Mesodermal cell (in vitro differentiated cells): ENCODE measurements around the gene AGMO.

Experiments
- H3K27ac ChIP-seq: 2 replicates; pipeline ENCODE4 v1.7.0; 2013; ENCODE audit warnings: mild to moderate bottlenecking, low read depth, low read length, moderate library complexity; ENCODE audit not compliant: severe bottlenecking
- H3K36me3 ChIP-seq: 2 replicates; pipeline ENCODE4 v1.7.1; 2013; ENCODE audit warnings: mild to moderate bottlenecking, low read length, moderate library complexity; ENCODE audit not compliant: control insufficient read depth, insufficient read depth
- H3K4me1 ChIP-seq: one replicate; pipeline ENCODE4 v1.7.1; 2013; ENCODE audit warnings: mild to moderate bottlenecking, low read length; ENCODE audit not compliant: insufficient read depth, control insufficient read depth, poor library complexity, severe bottlenecking
- H3K4me3 ChIP-seq: 2 replicates; pipeline ENCODE4 v1.7.0; 2013; ENCODE audit warnings: low read length, control low read depth, mild to moderate bottlenecking; ENCODE audit not compliant: insufficient read depth, poor library complexity, severe bottlenecking; ENCODE audit errors: extremely low read depth
- H3K9me3 ChIP-seq: 2 replicates; pipeline ENCODE4 v1.7.1; 2013; ENCODE audit warnings: mild to moderate bottlenecking, low read length, moderate library complexity; ENCODE audit not compliant: control insufficient read depth
- WGBS, 2 experiments: methylation state at CpG; one replicate each; pipeline ENCODE4 v1.1.5; 2013; ENCODE audit warnings: missing lambda C conversion rate in 2 of 2; ENCODE audit not compliant: insufficient coverage in 2 of 2; 5-methylcytosine and 5-hydroxymethylcytosine counted together

AGMO gene

DNA sequence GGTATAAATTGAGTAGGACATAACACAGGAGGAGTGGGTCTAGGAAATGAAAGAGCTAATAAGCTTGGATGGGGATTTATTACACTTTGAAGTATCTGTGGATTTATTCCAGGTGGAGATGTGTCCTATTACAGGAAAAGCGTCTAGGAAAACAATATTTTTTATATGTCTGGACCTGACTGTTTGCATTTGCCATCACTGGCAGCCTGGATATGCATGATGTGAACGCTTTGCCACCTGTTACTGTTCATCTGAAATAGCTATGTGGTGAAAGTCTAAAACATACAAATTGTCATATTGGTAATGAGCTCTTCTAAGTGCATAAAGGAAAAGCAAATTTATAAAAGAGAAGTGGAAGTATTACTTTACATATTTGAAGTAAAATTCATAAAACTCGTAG is 31.6 kb upstream of the AGMO start:
- 100% methylated on average over 1 to 3 of the region's 3 CpGs for WGBS, 2 experiments
- Histone ChIP-seq H3K9me3 (no peaks in the 10 kb centered on the region), H3K4me1 (no peaks in the 10 kb centered on the region), H3K27ac (no peak overlapping the region), H3K36me3 (no peaks in the 10 kb centered on the region), H3K4me3 (no peak overlapping the region)

DNA sequence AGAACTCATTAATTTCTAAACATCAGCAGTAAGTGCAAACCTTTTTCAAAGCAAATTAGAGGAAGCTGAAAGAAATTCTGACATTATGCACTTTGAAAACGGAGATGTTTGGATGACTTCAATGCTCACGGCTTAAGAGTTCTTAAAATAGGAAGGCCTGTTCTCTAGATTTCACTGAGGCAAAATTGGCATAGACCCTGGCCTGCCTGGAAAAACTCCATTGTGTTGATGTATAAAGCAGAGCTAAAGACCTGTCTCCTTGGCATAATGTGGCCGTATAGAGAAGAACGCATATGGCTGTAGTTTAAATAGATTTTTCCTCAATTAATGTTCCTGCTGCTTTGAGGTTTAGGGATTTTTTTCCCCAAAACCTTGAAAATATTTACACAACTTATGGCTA is 24.5 kb upstream of the AGMO start:
- H3K27ac ChIP-seq = no peak overlapping the region
- H3K9me3 ChIP-seq = peaks cover 4% of the 10 kb centered on the region
- no peaks in the 10 kb centered on the region for H3K4me1 ChIP-seq
- no peaks in the 10 kb centered on the region for H3K36me3 ChIP-seq
- WGBS, 2 experiments = 87% methylated on average over 2 of the region's 4 CpGs
- no peak overlapping the region for H3K4me3 ChIP-seq

DNA sequence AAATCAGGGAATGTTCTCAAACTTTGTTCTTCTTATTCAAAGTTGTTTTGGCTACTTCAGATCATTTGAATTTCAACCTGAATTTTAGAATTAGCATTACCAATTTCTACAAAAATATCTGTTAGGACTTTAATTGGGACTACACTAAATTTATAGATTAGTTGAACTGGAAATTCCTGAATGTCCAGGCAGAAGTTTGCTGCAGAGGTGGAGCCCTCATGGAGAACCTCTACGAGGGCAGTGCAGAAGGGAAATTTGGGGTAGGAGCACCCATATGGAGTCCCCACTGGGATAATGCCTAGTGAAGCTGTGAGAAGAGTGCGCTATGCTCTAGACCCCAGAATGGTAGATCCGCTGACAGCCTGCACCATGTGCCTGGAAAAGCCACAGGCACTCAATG is 22.8 kb upstream of the AGMO start:
- H3K4me1 ChIP-seq = no peaks in the 10 kb centered on the region
- no peak overlapping the region for H3K27ac ChIP-seq
- H3K4me3 ChIP-seq = no peak overlapping the region
- H3K36me3 ChIP-seq = no peaks in the 10 kb centered on the region
- 92 to 93% methylated on average over 3 of the region's 3 CpGs for WGBS, 2 experiments
- peaks cover 4% of the 10 kb centered on the region for H3K9me3 ChIP-seq

DNA sequence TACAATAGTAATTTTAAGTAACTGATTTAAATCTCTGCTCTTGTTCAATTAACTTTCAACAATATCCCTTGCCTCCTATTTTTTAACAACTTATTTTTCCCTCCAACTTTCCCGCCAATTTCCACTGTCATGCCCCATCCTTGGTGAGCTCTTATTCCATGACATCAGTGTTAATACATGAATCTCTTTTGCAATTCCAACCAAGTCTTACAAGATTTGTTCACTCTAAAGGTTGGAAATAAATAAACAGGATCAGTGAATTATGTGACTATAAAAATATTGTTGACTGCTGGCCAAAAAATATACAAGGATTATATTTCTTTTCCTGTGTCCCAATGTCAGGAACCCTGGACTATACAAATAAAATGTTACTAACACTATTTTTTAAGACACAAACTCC is 21.0 kb upstream of the AGMO start:
- Histone ChIP-seq H3K27ac (no peak overlapping the region), H3K36me3 (no peaks in the 10 kb centered on the region), H3K4me3 (no peak overlapping the region), H3K4me1 (no peaks in the 10 kb centered on the region), H3K9me3 (peaks cover 4% of the 10 kb centered on the region)
- 71 to 80% methylated on average over 1 of the region's 1 CpG for WGBS, 2 experiments

DNA sequence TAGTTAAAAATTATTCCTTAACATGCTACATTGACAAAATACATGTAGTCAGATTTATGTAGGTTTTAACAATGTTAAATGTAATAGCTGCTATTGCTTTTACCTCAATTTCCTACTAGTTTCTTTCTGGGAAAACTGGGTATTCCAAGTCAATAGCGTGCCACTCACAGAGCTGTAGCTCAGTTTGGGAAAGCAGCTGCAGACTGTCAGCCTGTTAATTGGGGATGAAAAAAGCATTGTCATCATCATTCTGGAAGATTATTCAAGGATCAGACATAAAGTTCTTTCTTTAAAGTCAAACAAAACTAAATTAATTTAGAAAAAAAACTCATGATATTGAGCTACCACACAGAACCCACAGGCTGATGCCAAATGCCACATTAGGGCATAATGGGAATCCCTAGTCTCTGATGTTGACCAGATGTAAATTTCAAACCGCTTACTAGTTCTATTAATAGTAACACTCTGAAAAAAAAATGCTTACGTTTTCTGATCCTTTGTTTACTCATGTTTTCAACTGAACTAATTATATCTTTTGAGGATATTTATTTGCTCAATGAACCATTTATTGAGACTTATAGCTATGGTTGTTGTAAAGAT is 19.6 kb upstream of the AGMO start:
- Histone ChIP-seq H3K27ac (no peak overlapping the region), H3K9me3 (peaks cover 4% of the 10 kb centered on the region), H3K4me1 (no peaks in the 10 kb centered on the region), H3K4me3 (no peak overlapping the region), H3K36me3 (no peaks in the 10 kb centered on the region)
- WGBS, 2 experiments = 100% methylated on average over 1 of the region's 3 CpGs; no CpG with 5 or more reads in 1 of the 2 experiments

DNA sequence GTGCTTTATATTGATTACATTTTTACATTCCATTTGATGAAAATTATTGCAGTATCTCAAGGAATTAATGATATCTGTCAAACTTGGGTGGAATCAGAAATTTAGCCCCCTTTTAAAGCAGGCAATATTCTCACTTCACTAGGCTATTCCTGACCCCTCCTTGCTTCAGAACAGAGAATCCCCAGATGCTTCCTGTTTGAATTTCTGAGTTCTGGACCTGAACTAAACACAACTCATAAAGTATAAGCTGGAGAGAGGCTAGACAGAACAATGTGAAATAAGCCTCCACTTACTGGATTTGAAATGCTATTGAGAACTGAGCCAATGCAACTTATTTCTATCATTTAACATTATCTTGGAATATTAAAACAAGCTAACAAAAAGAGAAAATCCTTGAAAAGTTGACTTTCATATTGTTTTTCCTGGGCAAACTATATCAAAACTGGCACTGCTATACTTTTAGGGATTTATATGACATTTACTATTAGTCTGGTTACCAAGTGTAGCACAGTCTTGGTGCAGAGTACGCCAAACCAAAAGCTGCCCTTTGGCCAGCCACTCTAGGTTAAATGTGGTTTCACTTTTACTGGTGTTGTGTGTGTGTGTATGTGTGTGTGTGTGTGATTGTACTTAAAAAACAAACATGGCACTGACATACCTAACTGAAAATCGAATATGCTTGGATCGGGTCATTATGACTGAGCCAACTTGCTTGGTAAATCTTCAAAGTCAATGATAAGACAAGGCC is 19.0 kb upstream of the AGMO start:
- peaks cover 4% of the 10 kb centered on the region for H3K9me3 ChIP-seq
- WGBS, 2 experiments = no CpG with 5 or more reads among the region's 3 CpGs
- H3K4me3 ChIP-seq = no peak overlapping the region
- H3K4me1 ChIP-seq = no peaks in the 10 kb centered on the region
- H3K36me3 ChIP-seq = no peaks in the 10 kb centered on the region
- no peak overlapping the region for H3K27ac ChIP-seq

DNA sequence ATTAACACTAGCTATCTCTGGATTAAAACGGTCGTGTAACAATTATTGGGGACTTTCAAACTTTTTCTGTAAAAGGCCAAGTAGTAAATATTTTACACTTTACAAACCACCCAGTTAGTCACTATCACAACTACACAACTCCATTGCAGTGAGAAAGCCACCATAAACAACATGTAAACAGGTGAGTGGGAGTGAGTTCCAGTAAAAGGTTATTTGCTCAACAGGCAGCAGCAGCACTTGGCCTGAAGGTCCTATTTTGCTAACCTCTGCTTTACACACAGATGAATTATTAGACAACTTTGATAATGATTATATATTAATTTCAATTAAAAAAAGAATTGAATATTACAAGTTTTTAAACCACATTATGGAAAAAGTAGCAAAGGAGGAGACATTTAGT is 15.8 kb upstream of the AGMO start:
- Histone ChIP-seq H3K36me3 (no peaks in the 10 kb centered on the region), H3K4me3 (no peak overlapping the region), H3K27ac (no peak overlapping the region), H3K4me1 (no peaks in the 10 kb centered on the region), H3K9me3 (no peaks in the 10 kb centered on the region)
- WGBS, 2 experiments = no CpG with 5 or more reads among the region's 2 CpGs

DNA sequence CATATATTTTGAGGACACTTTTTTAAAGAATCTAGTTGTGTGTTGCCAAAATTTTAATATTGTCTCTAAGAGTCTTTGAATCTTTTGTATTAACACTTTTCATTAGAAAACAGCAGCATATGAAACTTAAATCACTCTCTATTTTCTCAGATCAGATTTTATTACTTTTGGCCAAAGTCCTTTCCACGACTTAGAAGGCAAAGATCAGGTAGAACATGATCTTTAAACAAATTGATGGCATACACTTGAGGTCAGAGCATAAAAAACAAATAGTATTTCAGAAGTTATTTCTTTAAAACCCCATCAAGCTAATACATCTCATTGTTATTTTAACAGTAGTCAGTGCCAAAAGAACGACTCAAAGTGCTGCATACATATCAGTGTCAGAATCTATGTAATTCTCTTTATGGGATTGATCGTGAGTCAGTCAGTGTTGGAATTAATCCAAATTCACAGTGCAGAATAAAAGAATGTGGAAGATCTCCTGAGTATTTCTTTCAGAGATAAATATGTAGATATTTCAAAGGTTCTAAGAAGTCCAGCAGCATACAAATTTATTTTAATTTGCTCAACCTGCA is 9.6 kb upstream of the AGMO start:
- Histone ChIP-seq H3K36me3 (no peaks in the 10 kb centered on the region), H3K9me3 (no peaks in the 10 kb centered on the region), H3K4me1 (no peaks in the 10 kb centered on the region), H3K27ac (no peak overlapping the region), H3K4me3 (no peak overlapping the region)
- WGBS, 2 experiments = 75% methylated on average over 2 of the region's 3 CpGs; no CpG with 5 or more reads in 1 of the 2 experiments

DNA sequence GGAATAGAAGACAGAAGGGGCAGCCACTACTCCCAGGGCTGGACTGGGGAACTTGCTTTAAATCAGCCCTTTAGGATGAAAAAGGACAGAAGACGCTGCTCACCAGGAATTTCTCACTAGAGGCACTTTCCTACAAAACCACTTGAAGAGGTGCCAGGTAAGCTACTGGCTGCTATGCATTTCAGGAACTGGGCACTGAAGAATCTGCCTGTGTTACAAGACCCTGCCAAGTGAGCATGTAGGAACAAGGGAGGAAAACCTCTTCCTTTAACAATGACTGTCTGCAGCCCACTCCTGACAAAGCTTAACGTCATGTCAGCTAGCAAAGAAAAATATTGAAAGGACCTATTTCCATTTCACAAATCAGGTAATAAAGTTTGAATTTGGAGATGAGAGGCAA is 5.8 kb upstream of the AGMO start:
- WGBS, 2 experiments = no CpG with 5 or more reads among the region's 2 CpGs

DNA sequence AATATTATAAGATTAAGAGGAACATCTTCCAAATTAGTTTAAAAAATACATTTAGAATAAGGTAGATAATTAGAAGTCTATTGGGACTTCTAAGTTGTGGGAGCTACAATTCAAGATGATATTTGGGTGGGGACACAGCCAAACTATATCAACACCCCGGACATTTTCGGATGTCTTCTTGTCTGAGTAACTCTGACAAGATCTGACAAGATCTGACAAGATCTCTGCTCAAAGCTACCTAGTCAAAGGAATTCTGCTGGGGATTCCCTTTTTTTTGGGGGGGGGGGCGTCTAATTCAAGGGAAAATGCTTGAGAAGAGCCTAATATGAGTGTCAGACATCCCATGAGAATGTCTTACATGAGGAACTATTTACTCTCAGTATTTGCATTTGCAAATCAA is 5.2 kb upstream of the AGMO start:
- WGBS, 2 experiments = 100% methylated on average over 2 of the region's 3 CpGs; no CpG with 5 or more reads in 1 of the 2 experiments
- Histone ChIP-seq H3K36me3 (no peaks in the 10 kb centered on the region), H3K4me3 (no peak overlapping the region), H3K9me3 (no peaks in the 10 kb centered on the region), H3K27ac (no peak overlapping the region), H3K4me1 (no peaks in the 10 kb centered on the region)

More for the DNA sequence above, 5.8 kb upstream of the AGMO start:
- H3K9me3 ChIP-seq = no peaks in the 10 kb centered on the region
- H3K4me3 ChIP-seq = no peak overlapping the region
- H3K27ac ChIP-seq = no peak overlapping the region
- no peaks in the 10 kb centered on the region for H3K4me1 ChIP-seq
- no peaks in the 10 kb centered on the region for H3K36me3 ChIP-seq

DNA sequence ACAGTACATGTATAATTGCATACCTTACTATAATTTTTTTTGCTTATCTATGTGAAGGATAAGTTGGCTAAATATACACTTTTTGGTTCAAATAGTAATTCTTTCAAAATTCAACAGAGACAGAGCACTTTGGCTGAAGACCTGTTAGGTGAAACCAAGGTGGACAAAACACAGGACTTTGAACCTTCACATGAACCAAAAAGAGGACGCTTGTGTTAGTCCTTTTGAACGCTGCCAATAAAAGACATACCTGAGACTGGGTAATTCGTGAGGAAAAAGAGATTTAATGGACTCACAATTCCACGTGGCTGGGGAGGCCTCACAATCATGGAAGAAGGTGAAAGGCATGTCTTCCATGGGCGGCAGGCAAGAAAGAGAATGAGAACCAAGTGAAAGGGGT is 4.7 kb upstream of the AGMO start:
- H3K4me1 ChIP-seq = no peaks in the 10 kb centered on the region
- no peaks in the 10 kb centered on the region for H3K9me3 ChIP-seq
- H3K27ac ChIP-seq = no peak overlapping the region
- H3K4me3 ChIP-seq = no peak overlapping the region
- no peaks in the 10 kb centered on the region for H3K36me3 ChIP-seq
- 85 to 92% methylated on average over 3 to 5 of the region's 5 CpGs for WGBS, 2 experiments
